Stomach (tissue), 4 donors: Measurements from ENCODE around the gene UNC5A.

Source experiments
- CTCF ChIP-seq, 7 experiments: fragments of 450-650 bp in 4 of 7; fragments of 200-600 bp in 3 of 7; sonication (generic) in 3 of 7; IDR thresholded peaks; one replicate each; pipeline ENCODE4 v1.5.1; 2016 to 2019; ENCODE audit warnings: antibody characterized with exemption in 7 of 7, control low read depth in 2 of 7, mild to moderate bottlenecking in 1 of 7
- POLR2A ChIP-seq, 4 donors: fragments of 450-650 bp; IDR thresholded peaks; one replicate each; pipeline ENCODE4 v1.6.1; 2016; ENCODE audit warnings: antibody characterized with exemption in 4 of 4, control low read depth in 2 of 4, mild to moderate bottlenecking in 1 of 4, moderate library complexity in 1 of 4
- POLR2AphosphoS5 ChIP-seq, 3 donors: sonication (generic); formaldehyde crosslinking; IDR thresholded peaks; one replicate each; pipeline ENCODE4 v1.6.1; 2016; ENCODE audit warnings: antibody characterized with exemption in 3 of 3

GRCh38 chr5:176900780-176901204, 90.4 kb downstream of the UNC5A start:
- TF ChIP-seq CTCF (IDR thresholded peaks at IDR 0.05), result no peak
- TF ChIP-seq POLR2A (IDR thresholded peaks at IDR 0.05), result no peak
- TF ChIP-seq POLR2AphosphoS5 (IDR thresholded peaks at IDR 0.05), result no peak
